Dermis microvascular lymphatic vessel endothelial cell (primary cell): ENCODE results near the gene ZBTB11. TPM values are rescaled to one million over a fixed set of nuclear protein-coding genes. Genes with fewer than 3 reads are reported as not detected.
"Not testable (repeated sequence)": the region's sequence is repeated elsewhere in the genome, so short reads cannot be mapped to it uniquely, and the experiment has no call there.

Source experiments
- DNase-seq, 2 donors: peaks; one replicate each; pipeline versions ENCODE4 v3.0.0 to v3.0.0-alpha.2; 2010; ENCODE audit warnings: low read depth in 2 of 2
- total RNA-seq: library from RNA; depleted of rRNA; stranded (reverse); fragments of >200 nt; gene quantifications from 2 replicates; pipeline ENCODE4 v1.2.1, GENCODE V29; 2014

The ZBTB11 gene
- total RNA-seq, 1 donor from 2014 or later: 15.9 TPM

GRCh38 chr3:101619734-101620133, 57.2 kb downstream of the ZBTB11 start:
- DNase-seq: no peak

- DNase-seq: no peak
These were observed 58.2 kb downstream of the ZBTB11 start for GRCh38 chr3:101618726-101619125.

GRCh38 chr3:101617478-101617877, 59.5 kb downstream of the ZBTB11 start:
- DNase-seq: no peak

GRCh38 chr3:101615525-101615924, 61.4 kb downstream of the ZBTB11 start:
- no peak for DNase-seq

GRCh38 chr3:101613014-101613413, 63.9 kb downstream of the ZBTB11 start:
- not testable (repeated sequence) for DNase-seq

GRCh38 chr3:101611023-101611422, 65.9 kb downstream of the ZBTB11 start:
- no peak for DNase-seq

GRCh38 chr3:101605398-101605797, 71.5 kb downstream of the ZBTB11 start:
- DNase-seq: not testable (repeated sequence)

- no peak for DNase-seq
These were observed 73.7 kb downstream of the ZBTB11 start for GRCh38 chr3:101603184-101603583.

- no peak for DNase-seq
These were observed 74.2 kb downstream of the ZBTB11 start for GRCh38 chr3:101602731-101603130.

Other genes with a start within 250 kb of the ZBTB11 start
- gene SENP7, start 163.9 kb downstream of the ZBTB11 start, total RNA-seq: 8.1 and 13.9 TPM in 2 replicates
- gene TRMT10C, start 115.3 kb downstream of the ZBTB11 start, total RNA-seq: 23.9 and 26.3 TPM in 2 replicates
- gene PCNP, start 103.0 kb downstream of the ZBTB11 start, total RNA-seq: 57.0 and 62.5 TPM in 2 replicates
- 1,943 and 2,468 TPM in 2 replicates for gene RPL24, start 9.6 kb upstream of the ZBTB11 start, total RNA-seq
- gene CEP97, start 47.5 kb upstream of the ZBTB11 start, total RNA-seq: 6.1 and 6.8 TPM in 2 replicates
- 3.9 and 8.0 TPM in 2 replicates for gene NXPE3, start 102.1 kb upstream of the ZBTB11 start, total RNA-seq
- 6.8 and 7.2 TPM in 2 replicates for gene NFKBIZ, start 172.4 kb upstream of the ZBTB11 start, total RNA-seq